HepG2 (cell line): ENCODE measurements around the gene NRSN2. TPM values are rescaled to one million over a fixed set of nuclear protein-coding genes. Genes with fewer than 3 reads are reported as not detected.

Experiments used
- AGO1 ChIP-seq: fragments of 200-400 bp; formaldehyde crosslinking; IDR thresholded peaks from 2 replicates; pipeline ENCODE4 v1.6.1; 2017; ENCODE audit warnings: mild to moderate bottlenecking, low read depth, low read length, moderate library complexity; ENCODE audit not compliant: poor library complexity, severe bottlenecking
- ARNTL ChIP-seq: sonication (generic); formaldehyde crosslinking; IDR thresholded peaks from 2 replicates; pipeline ENCODE4 v1.4.0; 2020; ENCODE audit warnings: mild to moderate bottlenecking, missing genetic modification reagents
- DZIP1 ChIP-seq: sonication (generic); formaldehyde crosslinking; IDR thresholded peaks from 2 replicates; pipeline ENCODE4 v1.5.0; 2020; ENCODE audit warnings: mild to moderate bottlenecking, missing genetic modification reagents
- GPBP1L1 ChIP-seq: sonication (generic); formaldehyde crosslinking; IDR thresholded peaks from 2 replicates; pipeline ENCODE4 v1.5.0; 2020; ENCODE audit warnings: mild to moderate bottlenecking, missing genetic modification reagents
- MIER2 ChIP-seq: IDR thresholded peaks from 2 replicates; pipeline ENCODE4 v1.6.1; 2016; ENCODE audit warnings: missing biosample characterization, missing genetic modification reagents
- NCOA5 ChIP-seq: sonication (generic); formaldehyde crosslinking; IDR thresholded peaks from 2 replicates; pipeline ENCODE4 v1.4.0; 2020; ENCODE audit warnings: missing genetic modification reagents
- PRDM4 ChIP-seq: sonication (generic); formaldehyde crosslinking; IDR thresholded peaks from 2 replicates; pipeline ENCODE4 v1.9.0; 2021; ENCODE audit warnings: missing genetic modification reagents, borderline replicate concordance
- SNAI1 ChIP-seq: sonication (generic); formaldehyde crosslinking; IDR thresholded peaks from 2 replicates; pipeline ENCODE4 v1.5.0; 2020; ENCODE audit warnings: mild to moderate bottlenecking, missing genetic modification reagents, borderline replicate concordance
- TEAD2 ChIP-seq: sonication (generic); formaldehyde crosslinking; IDR thresholded peaks from 2 replicates; pipeline ENCODE4 v1.9.0; 2021; ENCODE audit warnings: missing genetic modification reagents
- TRAFD1 ChIP-seq: sonication (generic); formaldehyde crosslinking; IDR thresholded peaks from 2 replicates; pipeline ENCODE4 v1.5.1; 2020; ENCODE audit warnings: missing genetic modification reagents, mild to moderate bottlenecking, borderline replicate concordance
- ZBTB2 ChIP-seq: sonication (generic); formaldehyde crosslinking; IDR thresholded peaks from 2 replicates; pipeline ENCODE4 v1.8.0; 2022; ENCODE audit warnings: low read depth, missing genetic modification reagents
- ZNF547 ChIP-seq: sonication (generic); formaldehyde crosslinking; IDR thresholded peaks from 2 replicates; pipeline ENCODE4 v1.5.1; 2020; ENCODE audit warnings: mild to moderate bottlenecking, missing genetic modification reagents
- ZNF768 ChIP-seq: sonication (generic); formaldehyde crosslinking; IDR thresholded peaks from 2 replicates; pipeline ENCODE4 v1.4.0; 2020; ENCODE audit warnings: missing genetic modification reagents
- ZSCAN25 ChIP-seq: sonication (generic); formaldehyde crosslinking; IDR thresholded peaks from 2 replicates; pipeline ENCODE4 v1.8.0; 2022; ENCODE audit warnings: mild to moderate bottlenecking, missing genetic modification reagents
- polyA plus RNA-seq, 8 experiments: library from polyadenylated mRNA; depleted of rRNA in 3 of 8; stranded (reverse) in 7 of 8; unstranded in 1 of 8; fragments of >200 nt; fragmentation: Illumina TruSeq in 4 of 8; extraction: Trizol in 4 of 8; gene quantifications; 2 replicates each; pipeline versions ENCODE4 v1.2.1 to v1.2.3, GENCODE V29; 2011 to 2016; ENCODE audit warnings: low read depth in 4 of 8, missing spikeins in 1 of 8, mixed read lengths in 1 of 8; ENCODE audit not compliant: insufficient read depth in 1 of 8
- total RNA-seq, 5 experiments: library from RNA; depleted of rRNA; stranded (reverse); fragments of >200 nt; fragmentation: Illumina TruSeq; extraction: Trizol; gene quantifications; 2 replicates each; pipeline ENCODE4 v1.2.3, GENCODE V29; 2016; ENCODE audit warnings: low read depth in 1 of 5

The NRSN2 gene
- total and polyA plus RNA-seq, 2 of the 13 experiments (the other 11 are each of a cell fraction or from before 2014, with no cell fraction given): 32.3 to 49.4 TPM

GRCh38 chr20:325045-325888 lies 21.6 kb upstream of the NRSN2 start, which contains the start of gene SOX12 (continued):
- TF ChIP-seq GPBP1L1 (no peak), MIER2 (CRISPR knock-in tag) (no peak), ZBTB2 (CRISPR knock-in tag) (peak; percentile 88), ARNTL (peak; percentile 25), PRDM4 (no peak), SNAI1 (CRISPR knock-in tag) (peak; percentile 11), ZNF768 (CRISPR knock-in tag) (peak; percentile 46; the same call in 1 of the 2 replicates), AGO1 (no peak), TRAFD1 (CRISPR knock-in tag) (peak; percentile 25; the same call in 1 of the 2 replicates), DZIP1 (CRISPR knock-in tag) (no peak), ZSCAN25 (CRISPR knock-in tag) (peak; percentile 17; the same call in 1 of the 2 replicates), ZNF547 (CRISPR knock-in tag) (no peak; the same call in 1 of the 2 replicates), TEAD2 (no peak; the same call in 1 of the 2 replicates), NCOA5 (CRISPR knock-in tag) (no peak)
